GM12892 (cell line): ENCODE data around the gene RASL10B.

Experiments used
- POLR2A ChIP-seq: IDR thresholded peaks from 2 replicates; pipeline ENCODE4 v1.6.1; 2011; ENCODE audit warnings: low read depth, low read length, control low read depth
- POLR2AphosphoS5 ChIP-seq: IDR thresholded peaks from 2 replicates; pipeline ENCODE4 v1.6.1; 2011; ENCODE audit warnings: low read depth, low read length, control low read depth
- TAF1 ChIP-seq: IDR thresholded peaks from 2 replicates; pipeline ENCODE4 v1.6.1; 2011; ENCODE audit warnings: low read depth, mild to moderate bottlenecking, control low read depth, low read length, borderline replicate concordance

DNA sequence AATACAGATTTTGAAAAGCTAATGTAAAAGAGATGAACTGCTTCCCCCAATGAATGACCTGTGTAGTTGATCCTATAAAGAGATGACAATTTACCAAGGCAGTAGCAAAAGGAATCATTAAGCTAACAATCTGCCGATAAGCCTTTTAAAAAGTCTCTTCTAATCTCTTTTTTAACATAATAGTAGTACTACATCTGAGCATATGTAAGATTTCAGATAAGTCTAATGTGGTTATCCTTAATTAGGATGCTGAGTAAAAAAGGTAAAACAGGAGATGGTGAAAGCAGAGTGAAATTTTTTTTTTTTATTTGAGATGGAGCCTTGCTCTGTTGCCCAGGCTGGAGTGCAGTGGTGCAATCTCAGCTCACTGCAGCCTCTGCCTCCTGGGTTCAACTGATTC is 26.2 kb upstream of the RASL10B start:
- no peak for TF ChIP-seq POLR2A
- no peak for TF ChIP-seq POLR2AphosphoS5
- no peak for TF ChIP-seq TAF1
